Activated CD4-positive, alpha-beta T cell treated with anti-CD3 and anti-CD28 coated beads, Interleukin-2, amount 50 U/mL, for 48 hours (primary cell): ENCODE results near the gene KIF25.

Source experiments
- DNase-seq, 2 experiments: peaks; one replicate each; pipeline ENCODE4 v3.0.0-alpha.2; 2020

KIF25 gene

DNA sequence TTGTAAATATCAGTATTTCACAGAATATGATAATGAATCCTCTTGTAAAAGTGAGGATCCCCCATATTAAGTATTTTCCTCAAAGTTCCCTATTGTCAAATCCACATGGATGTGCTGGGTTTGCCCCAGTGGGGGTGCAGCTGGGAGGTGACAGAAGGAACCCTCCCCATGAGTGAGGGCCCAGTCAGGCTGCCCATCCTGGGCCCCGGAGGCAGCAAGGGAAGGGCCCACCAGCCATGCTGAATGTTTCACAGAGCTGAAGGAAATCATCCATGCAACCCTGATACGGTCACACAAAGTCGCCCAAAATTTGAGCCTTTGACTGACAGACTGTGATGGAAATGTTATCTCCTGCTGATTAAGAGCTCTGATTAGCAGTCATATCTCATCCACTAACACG is 41.8 kb downstream of the KIF25 start:
- DNase-seq: no peak

DNA sequence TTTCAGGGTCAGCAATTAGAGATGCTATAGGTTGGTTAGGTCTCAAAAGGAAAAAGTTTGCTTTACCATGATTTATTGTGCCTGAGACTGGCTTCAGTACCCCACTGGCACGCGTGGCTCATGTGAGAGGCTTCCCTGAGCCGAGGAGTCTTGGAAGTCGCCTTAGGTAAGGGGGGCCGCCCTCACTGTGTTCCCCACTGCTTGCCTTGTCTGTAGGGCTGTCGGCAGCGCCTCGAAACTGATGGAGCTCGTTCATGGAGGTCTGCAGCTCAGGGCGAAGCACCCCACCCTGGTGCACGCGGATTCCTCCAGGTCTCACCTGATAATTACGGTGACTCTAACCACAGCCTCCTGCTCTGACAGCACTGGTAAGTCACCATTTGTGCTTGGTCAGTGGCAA is 42.4 kb downstream of the KIF25 start:
- DNase-seq: peak in 1 of 2 experiments; percentile 9

DNA sequence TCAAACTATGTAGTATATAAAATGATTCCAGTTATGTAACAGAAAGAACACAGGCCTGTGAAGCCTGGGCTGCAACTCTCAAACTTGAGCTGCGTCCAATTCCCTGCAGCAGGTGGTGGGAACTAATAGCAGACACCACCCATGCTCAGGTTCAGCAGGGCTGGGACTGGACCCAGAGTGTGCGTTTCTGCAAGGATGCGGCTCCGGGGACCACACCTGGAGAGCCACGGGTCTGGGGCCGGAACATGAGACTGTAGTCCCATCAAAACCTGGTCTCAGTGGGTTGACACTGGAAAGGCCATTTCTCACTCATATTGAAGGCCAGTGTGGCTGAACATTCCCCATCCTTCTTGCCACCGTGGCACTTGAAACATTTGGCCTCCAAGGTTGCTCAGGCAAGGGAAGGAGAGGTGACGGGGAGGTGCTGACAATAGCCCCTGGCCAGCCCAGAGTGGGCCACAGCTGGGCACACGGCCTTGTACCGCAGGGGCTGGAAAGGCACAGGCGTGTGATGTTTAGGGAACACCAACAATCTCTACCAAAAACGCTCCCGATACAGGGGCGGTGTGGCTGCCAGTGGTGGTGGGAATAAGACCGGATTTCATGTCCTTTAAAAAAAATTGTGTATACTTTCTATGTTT is 43.5 kb downstream of the KIF25 start:
- no peak for DNase-seq

DNA sequence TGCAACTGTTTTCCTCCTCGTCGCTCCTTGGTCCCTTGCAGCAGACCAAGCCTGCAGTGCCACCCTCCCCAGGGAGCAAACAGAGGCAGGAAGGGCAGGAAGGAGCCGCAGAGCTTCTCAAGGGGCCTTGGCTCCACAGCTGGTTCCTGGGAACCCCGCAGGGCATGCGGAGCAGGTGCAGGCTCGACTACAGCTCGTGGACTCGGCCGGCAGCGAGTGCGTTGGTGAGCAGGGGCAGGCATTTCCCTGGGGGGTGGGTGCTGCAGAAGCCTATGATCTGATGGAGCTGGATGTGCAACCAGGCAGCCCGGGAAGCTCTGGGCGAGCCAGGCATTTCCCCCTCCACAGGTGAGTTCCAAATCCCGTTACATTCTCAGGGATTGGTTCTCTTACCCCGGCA is 44.5 kb downstream of the KIF25 start:
- DNase-seq: no peak

DNA sequence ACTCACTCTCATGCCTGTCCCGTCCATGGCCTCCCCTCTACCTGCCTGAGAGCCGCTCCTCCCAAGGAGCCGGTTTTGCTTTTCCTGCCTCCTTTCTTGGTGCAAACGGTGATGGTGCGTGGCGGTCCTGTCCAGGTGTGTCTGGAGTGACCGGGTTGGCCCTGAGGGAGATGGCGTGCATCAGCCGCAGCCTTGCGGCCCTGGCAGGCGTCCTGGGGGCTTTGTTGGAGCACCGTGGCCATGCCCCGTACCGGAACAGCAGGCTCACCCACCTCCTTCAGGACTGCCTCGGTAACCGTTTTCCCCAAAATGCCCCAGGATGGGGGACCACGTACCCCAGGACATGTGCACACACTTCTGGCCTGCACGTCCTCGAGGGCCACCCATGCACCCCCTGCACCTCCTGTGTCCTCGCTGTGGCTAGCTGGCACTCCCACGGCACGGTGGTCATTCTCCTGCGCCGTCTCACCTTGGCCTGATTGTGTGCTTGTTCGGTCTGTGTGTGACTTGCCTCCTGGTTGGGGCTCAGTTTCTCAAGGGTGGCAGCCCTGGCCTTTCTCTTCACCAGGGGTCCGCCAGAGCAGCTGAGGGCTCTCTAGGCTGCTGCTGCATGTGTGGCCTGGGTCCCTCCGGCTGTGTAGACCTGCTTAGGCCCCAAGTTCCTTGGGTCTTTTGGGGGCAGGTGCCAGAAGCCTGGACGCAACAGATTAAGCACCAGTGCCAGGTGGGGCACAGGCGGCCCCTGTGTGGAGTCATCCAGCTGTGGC is 45.1 kb downstream of the KIF25 start:
- DNase-seq: no peak

GRCh38 chr6:168043193-168043847 is 45.8 kb downstream of the KIF25 start:
- no peak for DNase-seq

DNA sequence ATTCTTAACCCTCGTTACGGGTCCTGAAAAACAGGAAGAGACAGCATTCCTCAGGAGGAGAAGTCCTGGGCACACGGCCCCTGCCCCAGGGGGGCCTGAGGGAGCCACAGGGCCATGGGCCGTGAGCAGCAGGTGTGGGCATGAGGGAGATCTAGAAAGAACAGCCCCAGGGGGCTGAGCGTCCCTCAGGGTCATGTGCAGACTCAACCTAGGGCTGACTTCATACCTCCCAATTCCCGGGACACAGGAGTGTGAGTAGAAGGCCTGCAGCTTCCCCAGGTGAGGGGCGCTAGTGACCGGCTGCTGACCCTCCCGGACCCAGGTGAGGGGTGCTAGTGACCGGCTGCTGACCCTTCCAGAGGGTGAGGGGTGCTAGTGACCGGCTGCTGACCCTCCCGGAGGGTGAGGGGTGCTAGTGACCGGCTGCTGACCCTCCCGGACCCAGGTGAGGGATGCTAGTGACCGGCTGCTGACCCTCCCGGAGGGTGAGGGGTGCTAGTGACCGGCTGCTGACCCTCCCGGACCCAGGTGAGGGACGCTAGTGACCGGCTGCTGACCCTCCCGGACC is 46.5 kb downstream of the KIF25 start:
- no peak for DNase-seq

- DNase-seq: no peak
Measured at GRCh38 chr6:168044521-168045130, 47.2 kb downstream of the KIF25 start.

DNA sequence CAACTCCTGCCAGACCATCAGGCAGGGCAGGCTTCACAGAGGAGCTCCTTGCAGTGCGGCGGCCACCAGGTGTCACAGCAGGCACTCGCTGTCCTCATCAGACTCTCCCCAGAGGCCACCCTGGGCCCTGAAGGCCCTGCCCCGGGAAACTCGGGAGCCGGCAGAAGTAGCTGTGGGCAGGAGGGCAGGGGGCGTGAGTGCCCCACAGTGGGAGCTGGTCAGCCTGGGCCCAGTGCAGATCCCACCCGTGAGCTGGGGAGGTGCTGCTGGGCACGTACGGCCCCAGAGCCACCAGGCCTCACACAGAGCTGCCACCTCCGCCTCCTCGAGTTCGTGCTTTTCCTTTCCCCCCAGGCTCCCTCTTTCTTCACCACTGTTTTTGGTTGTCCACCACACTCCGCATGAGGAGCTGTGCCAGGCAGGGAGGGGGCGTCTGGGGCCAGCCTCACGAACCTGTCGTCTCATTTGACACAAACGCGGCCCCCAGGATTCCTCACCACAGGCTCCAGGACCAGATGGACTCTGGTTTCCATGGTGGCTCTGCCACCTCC is 47.7 kb downstream of the KIF25 start:
- no peak for DNase-seq

DNA sequence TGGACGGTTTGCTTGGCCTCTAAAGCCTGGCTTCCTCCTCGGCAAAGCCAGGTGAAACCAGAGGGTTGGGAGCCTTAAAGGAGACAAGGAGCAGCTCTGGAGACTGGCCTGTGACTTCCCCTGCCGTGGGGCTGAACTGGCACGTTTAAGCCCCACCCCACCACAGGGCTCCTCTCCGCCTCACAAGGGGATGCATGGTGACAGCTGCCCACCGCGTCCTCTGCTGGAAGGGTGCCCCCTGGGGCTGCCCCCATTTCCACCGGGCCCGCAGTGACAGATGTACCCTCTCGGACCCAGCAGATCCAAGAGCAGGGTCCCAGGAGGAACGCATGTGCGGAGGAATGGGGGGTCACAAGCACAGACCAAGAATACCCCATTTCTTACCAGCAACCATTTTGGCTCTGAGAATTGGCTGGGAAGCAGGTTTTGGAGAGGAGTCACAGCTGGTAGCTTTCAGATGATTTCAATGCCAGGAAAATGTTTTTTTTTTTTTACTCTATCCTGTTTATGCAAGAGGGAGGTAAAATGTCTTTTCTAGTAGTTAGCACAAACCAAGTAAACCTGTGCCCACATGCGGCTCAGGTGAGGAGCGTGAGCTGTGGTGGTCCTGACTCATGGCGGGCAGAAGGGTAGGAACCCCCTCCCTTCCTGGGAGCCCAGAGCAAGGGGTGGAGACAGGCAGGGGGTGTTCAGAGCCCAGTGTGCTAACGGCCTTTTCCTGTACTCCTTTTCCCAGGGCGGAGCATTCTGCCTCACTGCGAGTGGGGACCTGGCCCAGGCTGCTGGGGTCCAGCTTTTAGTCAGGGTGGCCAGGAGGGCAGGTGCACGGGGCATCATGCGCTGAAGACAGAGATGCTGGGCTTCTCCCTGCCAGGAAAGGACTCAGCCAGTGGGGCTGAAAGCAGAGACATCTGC is 48.5 kb downstream of the KIF25 start:
- no peak for DNase-seq

DNA sequence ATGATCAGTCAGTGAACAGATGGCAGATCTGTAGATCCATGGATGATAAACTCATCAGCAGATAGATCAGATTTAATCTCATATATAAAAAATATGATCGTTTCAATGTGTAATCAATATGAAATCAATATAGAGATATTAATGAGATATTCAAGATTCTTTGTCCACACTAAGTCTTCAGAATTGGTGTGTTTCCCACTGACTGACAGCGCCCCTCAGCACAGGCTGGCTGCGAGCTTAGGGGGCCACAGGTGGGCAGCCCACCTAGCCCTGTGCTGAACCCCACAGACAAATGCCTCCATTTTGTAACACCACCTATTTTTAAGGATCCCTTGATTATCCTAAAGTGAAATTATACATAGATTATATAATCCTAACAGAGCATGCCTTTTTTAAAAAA is 49.2 kb downstream of the KIF25 start:
- no peak for DNase-seq

- DNase-seq: no peak
Measured at GRCh38 chr6:168047841-168048723, 50.6 kb downstream of the KIF25 start.

GRCh38 chr6:168048724-168049025 is 51.2 kb downstream of the KIF25 start:
- no peak for DNase-seq

DNA sequence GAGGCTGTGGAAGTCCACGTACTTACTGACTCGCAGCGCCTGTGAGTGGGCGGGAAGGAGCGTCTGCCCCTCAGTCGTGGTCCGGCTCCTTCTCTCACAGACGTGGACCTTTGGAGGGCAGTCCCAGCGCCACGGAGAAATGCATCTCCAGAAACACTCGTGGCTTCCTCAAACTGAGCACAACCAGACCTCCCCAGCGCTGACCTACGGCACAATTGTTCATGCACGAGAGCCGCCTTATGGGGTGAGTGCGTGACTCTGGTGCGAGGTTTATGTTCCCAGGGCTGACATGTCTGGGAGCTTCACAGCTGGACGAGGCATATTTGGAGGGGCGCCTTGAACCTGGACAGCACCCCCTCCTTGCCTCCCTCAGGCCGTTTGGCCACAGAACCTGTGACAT is 51.8 kb downstream of the KIF25 start:
- no peak for DNase-seq

DNA sequence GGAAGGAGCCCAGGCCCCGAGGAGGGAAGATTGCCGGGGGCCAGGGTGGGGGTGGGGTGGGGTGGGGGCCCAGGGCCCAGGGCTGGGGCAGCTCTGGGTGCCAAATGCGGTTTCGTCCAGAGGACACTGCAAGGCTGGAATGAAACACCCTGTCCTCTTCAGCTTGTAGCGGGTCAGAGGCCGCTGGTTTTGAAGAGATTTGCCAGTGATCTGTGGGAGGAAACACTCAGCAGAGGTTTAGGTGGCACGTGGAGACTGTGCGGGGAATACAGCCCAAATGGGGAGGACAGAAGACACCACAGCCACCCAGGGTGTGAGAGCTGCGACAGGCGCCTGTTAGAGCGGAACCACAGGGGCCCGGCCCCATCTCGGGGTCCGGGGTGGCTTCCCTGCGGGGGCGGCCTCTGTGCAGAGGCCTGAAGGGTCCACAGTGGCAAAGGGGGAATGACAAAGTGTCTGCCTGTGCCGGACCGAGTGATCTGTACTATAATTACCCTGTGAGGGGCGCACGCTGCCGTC is 52.3 kb downstream of the KIF25 start:
- no peak for DNase-seq

- no peak for DNase-seq
Measured at GRCh38 chr6:168050225-168050880, 52.9 kb downstream of the KIF25 start.

- no peak for DNase-seq
Measured at GRCh38 chr6:168050881-168051586, 53.6 kb downstream of the KIF25 start.

GRCh38 chr6:168051648-168052047 is 54.2 kb downstream of the KIF25 start:
- no peak for DNase-seq

DNA sequence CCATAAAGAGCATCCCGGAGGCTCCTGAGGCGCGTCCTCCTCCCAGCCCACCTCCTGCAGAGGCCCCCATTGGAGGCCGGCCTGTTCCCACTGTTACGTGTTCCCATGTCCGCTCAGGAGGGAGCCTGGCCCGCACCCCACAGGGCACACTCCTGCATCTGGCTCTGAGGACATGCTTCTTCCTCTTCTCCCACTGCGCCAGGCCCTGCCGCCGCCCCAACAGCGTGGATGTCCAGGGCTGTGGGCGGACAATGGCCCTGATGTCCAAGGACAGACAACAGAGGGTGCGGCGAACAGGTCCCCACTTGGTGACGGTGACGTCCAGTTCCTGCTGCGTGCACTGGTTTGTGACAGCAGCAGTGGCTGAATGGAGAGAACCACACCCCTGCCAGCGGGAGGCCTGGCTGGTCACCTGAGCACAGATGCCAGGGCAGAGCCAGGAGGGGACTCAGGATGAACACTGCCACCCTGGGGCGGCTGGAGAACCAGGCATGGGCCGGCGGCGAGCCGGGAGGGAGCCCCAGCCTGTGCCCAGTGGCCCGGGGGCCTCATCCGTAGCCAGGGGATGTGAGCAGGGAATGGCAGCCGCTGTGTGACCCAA is 54.9 kb downstream of the KIF25 start:
- DNase-seq: no peak
